ENCODE data around the gene ASIC3. TPM values are rescaled to one million over a fixed set of nuclear protein-coding genes. Genes with fewer than 3 reads are reported as not detected.

Gene ASIC3
- total RNA-seq, 1 experiment from 2014 or later = 13.6 TPM

DNA sequence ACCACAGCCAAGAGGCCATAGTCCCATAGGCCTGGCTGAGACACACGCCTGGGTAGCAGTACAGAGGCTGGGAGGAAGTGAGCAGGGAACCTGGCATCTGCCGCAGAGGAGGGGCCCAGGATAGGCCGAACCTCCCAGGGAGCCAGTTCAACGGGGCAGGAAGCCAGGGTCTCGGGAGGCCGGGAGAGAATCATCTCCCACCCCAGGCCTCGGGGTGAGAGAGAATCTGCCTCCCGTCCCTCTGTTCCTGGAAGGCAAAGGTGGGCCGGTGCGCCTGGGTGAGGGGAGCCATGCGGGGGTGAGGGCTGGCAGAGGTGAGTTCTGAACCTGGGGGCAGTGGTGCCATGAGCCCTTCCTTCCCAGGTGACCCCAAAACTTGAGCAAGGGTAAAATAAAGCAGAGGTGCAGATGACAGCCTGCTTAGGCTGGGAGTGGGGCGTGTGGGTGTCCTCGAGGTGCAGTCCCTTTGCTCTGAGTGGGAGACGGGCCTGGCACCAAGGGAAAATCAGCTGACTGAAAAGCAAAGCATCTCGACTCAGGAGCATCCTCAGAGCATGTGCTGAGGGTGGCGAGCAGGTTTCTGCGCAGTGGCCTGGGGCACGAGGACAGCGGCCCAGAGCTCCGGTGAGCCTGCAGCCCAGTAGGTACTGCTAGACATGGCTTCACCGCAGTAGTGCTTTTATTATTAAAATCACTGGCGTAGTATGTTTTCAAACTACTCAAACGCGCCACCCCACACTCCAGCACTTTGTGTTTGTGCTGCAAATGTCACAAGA is 53.5 kb downstream of the ASIC3 start:
- H3K4me1 Mint-ChIP-seq (ENCODE audit: low read depth, unreplicated experiment) = no peaks in the 10 kb centered on the region
- TF ChIP-seq, protein P1, sequence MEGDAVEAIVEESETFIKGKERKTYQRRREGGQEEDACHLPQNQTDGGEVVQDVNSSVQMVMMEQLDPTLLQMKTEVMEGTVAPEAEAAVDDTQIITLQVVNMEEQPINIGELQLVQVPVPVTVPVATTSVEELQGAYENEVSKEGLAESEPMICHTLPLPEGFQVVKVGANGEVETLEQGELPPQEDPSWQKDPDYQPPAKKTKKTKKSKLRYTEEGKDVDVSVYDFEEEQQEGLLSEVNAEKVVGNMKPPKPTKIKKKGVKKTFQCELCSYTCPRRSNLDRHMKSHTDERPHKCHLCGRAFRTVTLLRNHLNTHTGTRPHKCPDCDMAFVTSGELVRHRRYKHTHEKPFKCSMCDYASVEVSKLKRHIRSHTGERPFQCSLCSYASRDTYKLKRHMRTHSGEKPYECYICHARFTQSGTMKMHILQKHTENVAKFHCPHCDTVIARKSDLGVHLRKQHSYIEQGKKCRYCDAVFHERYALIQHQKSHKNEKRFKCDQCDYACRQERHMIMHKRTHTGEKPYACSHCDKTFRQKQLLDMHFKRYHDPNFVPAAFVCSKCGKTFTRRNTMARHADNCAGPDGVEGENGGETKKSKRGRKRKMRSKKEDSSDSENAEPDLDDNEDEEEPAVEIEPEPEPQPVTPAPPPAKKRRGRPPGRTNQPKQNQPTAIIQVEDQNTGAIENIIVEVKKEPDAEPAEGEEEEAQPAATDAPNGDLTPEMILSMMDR (IDR thresholded peaks at IDR 0.05; ENCODE audit: unreplicated experiment) = no peak
- no TSS peak for BruUV-seq (replicated peaks)
- H3K9me3 Mint-ChIP-seq (ENCODE audit: low read depth, unreplicated experiment) = no peaks in the 10 kb centered on the region
- CTCF ChIA-PET = no interaction called here
- intact Hi-C loops (cut with micrococcal nuclease; ENCODE audit: unreplicated experiment) = no loop called here
- no peak overlapping the region for H3K27ac Mint-ChIP-seq (ENCODE audit: unreplicated experiment)
- no peak overlapping the region for H3K4me3 Mint-ChIP-seq (ENCODE audit: low read depth, unreplicated experiment)
- peaks cover 11% of the 10 kb centered on the region for H3K36me3 Mint-ChIP-seq (ENCODE audit: insufficient read depth, unreplicated experiment)
- no peak for DNase-seq
- H3K27me3 Mint-ChIP-seq (ENCODE audit: unreplicated experiment) = no peaks in the 10 kb centered on the region

Other genes with a start within 250 kb of the ASIC3 start
- 3.1 and 7.3 TPM in 2 replicates for gene TMEM176B, start 248.2 kb upstream of the ASIC3 start, total RNA-seq (2022)
- 1.5 and 6.1 TPM in 2 replicates for gene TMEM176A, start 247.8 kb upstream of the ASIC3 start, total RNA-seq (2022)
- gene AOC1, start 196.0 kb upstream of the ASIC3 start, total RNA-seq (2022) = 1.2 and 1.8 TPM in 2 replicates
- 0.45 and 0.66 TPM in 2 replicates for gene KCNH2, start 70.2 kb upstream of the ASIC3 start, total RNA-seq (2022)
- 0.71 and 1.1 TPM in 2 replicates for gene NOS3, start 57.5 kb upstream of the ASIC3 start, total RNA-seq (2022)
- gene ATG9B, start 24.0 kb upstream of the ASIC3 start, total RNA-seq (2022) = 7.9 and 17.7 TPM in 2 replicates
- 40.2 and 42.3 TPM in 2 replicates for gene ABCB8, start 20.1 kb upstream of the ASIC3 start, total RNA-seq (2022)
- 23.5 and 24.6 TPM in 2 replicates for gene CDK5, start 9.4 kb downstream of the ASIC3 start, total RNA-seq (2022)
- 194 and 209 TPM in 2 replicates for gene SLC4A2, start 11.1 kb downstream of the ASIC3 start, total RNA-seq (2022)
- 113 and 121 TPM in 2 replicates for gene FASTK, start 32.3 kb downstream of the ASIC3 start, total RNA-seq (2022)
- gene TMUB1, start 35.0 kb downstream of the ASIC3 start, total RNA-seq (2022) = 49.9 and 51.2 TPM in 2 replicates
- 67.4 and 73.4 TPM in 2 replicates for gene AGAP3, start 37.9 kb downstream of the ASIC3 start, total RNA-seq (2022)
- gene GBX1, start 119.2 kb downstream of the ASIC3 start, total RNA-seq (2022) = not detected in 2 replicates
- not detected in 2 replicates for gene ASB10, start 138.7 kb downstream of the ASIC3 start, total RNA-seq (2022)
- gene H2BK1, start 162.0 kb downstream of the ASIC3 start, total RNA-seq (2022) = not detected in 2 replicates
- gene ABCF2, start 178.7 kb downstream of the ASIC3 start, total RNA-seq (2022) = 43.0 and 49.7 TPM in 2 replicates
- gene CHPF2, start 184.0 kb downstream of the ASIC3 start, total RNA-seq (2022) = 48.1 and 51.3 TPM in 2 replicates
- 2.3 and 4.1 TPM in 2 replicates for gene SMARCD3, start 200.2 kb downstream of the ASIC3 start, total RNA-seq (2022)